ENCODE data around the gene CCDC192.
"Not testable (repeated sequence)": the region's sequence is repeated elsewhere in the genome, so short reads cannot be mapped to it uniquely, and the experiment has no call there.

CCDC192 gene

GRCh38 chr5:127813633-127814587 is 110.7 kb downstream of the CCDC192 start:
- DNase-seq, result no peak

GRCh38 chr5:127814588-127814973 is 111.4 kb downstream of the CCDC192 start:
- no peak for DNase-seq

GRCh38 chr5:127820910-127821553 is 117.8 kb downstream of the CCDC192 start:
- DNase-seq, result no peak

GRCh38 chr5:127821896-127822295 is 118.7 kb downstream of the CCDC192 start:
- DNase-seq, result no peak

GRCh38 chr5:127824126-127824525 is 120.9 kb downstream of the CCDC192 start:
- DNase-seq, result no peak

- DNase-seq, result no peak
Measured at GRCh38 chr5:127826011-127826410, 122.8 kb downstream of the CCDC192 start.

- no peak for DNase-seq
Measured at GRCh38 chr5:127827451-127827850, 124.3 kb downstream of the CCDC192 start.

GRCh38 chr5:127830157-127830556 is 127.0 kb downstream of the CCDC192 start:
- DNase-seq, result no peak

GRCh38 chr5:127830829-127831598 is 127.8 kb downstream of the CCDC192 start:
- DNase-seq, result no peak

- DNase-seq, result no peak
Measured at GRCh38 chr5:127832067-127832466, 128.9 kb downstream of the CCDC192 start.

GRCh38 chr5:127834094-127834531 is 130.9 kb downstream of the CCDC192 start:
- no peak for DNase-seq

GRCh38 chr5:127834554-127834953 is 131.4 kb downstream of the CCDC192 start:
- DNase-seq, result no peak

- no peak for DNase-seq
Measured at GRCh38 chr5:127838661-127839060, 135.5 kb downstream of the CCDC192 start.

GRCh38 chr5:127839072-127839471 is 135.9 kb downstream of the CCDC192 start:
- DNase-seq, result no peak

- no peak for DNase-seq
Measured at GRCh38 chr5:127839496-127840197, 136.5 kb downstream of the CCDC192 start.

- DNase-seq, result no peak
Measured at GRCh38 chr5:127840198-127840524, 137.0 kb downstream of the CCDC192 start.

GRCh38 chr5:127840809-127841208 is 137.6 kb downstream of the CCDC192 start:
- no peak for DNase-seq

- DNase-seq, result peak; percentile 69
Measured at GRCh38 chr5:127844581-127845021, 141.4 kb downstream of the CCDC192 start.

GRCh38 chr5:127846884-127847283 is 143.7 kb downstream of the CCDC192 start:
- no peak for DNase-seq

- not testable (repeated sequence) for DNase-seq
Measured at GRCh38 chr5:127847641-127848040, 144.4 kb downstream of the CCDC192 start.

GRCh38 chr5:127848098-127848497 is 144.9 kb downstream of the CCDC192 start:
- DNase-seq, result no peak

- no peak for DNase-seq
Measured at GRCh38 chr5:127849408-127849807, 146.2 kb downstream of the CCDC192 start.

GRCh38 chr5:127849891-127850290 is 146.7 kb downstream of the CCDC192 start:
- no peak for DNase-seq
